K562 (cell line): ENCODE data around the gene OR8H2.

Experiments
- ARID2 ChIP-seq: fragments of 450-650 bp; IDR thresholded peaks from 2 replicates; pipeline ENCODE4 v1.6.1; 2017; ENCODE audit warnings: antibody characterized with exemption, mild to moderate bottlenecking
- CHD4 ChIP-seq: fragments of 200-600 bp; sonication (generic); IDR thresholded peaks from 3 replicates; pipeline ENCODE4 v1.6.1; 2012; ENCODE audit warnings: low read depth, mild to moderate bottlenecking, mixed read lengths, low read length, inconsistent platforms; ENCODE audit not compliant: insufficient read depth, insufficient replicate concordance, poor library complexity, severe bottlenecking
- JUNB ChIP-seq: fragments of 450-650 bp; formaldehyde crosslinking; conservative IDR thresholded peaks from 2 replicates; pipeline ENCODE4 v1.4.0; 2020; ENCODE audit warnings: mild to moderate bottlenecking
- MCM7 ChIP-seq, 2 experiments: fragments of 450-650 bp; IDR thresholded peaks; 2 replicates each; pipeline ENCODE4 v1.6.1; 2016 to 2018
- MTA3 ChIP-seq: fragments of 450-650 bp; formaldehyde crosslinking; IDR thresholded peaks from 2 replicates; pipeline ENCODE4 v1.6.1; 2017; ENCODE audit warnings: mild to moderate bottlenecking, borderline replicate concordance
- NRF1 ChIP-seq, 2 experiments: fragments of 450-650 bp; IDR thresholded peaks in 1 of 2; conservative IDR thresholded peaks in 1 of 2; 2 replicates each; pipeline ENCODE4 v1.6.1; 2014; ENCODE audit warnings: mild to moderate bottlenecking in 2 of 2
- POLR2AphosphoS5 ChIP-seq: IDR thresholded peaks from 2 replicates; pipeline ENCODE4 v1.6.1; 2011; ENCODE audit warnings: mild to moderate bottlenecking, low read depth, low read length, moderate library complexity; ENCODE audit not compliant: control insufficient read depth, insufficient read depth
- SP1 ChIP-seq: sonication (generic); formaldehyde crosslinking; IDR thresholded peaks from 2 replicates; pipeline ENCODE4 v1.8.1; 2022; ENCODE audit warnings: mild to moderate bottlenecking, missing genetic modification reagents
- TSHZ1 ChIP-seq: fragments of 250-450 bp; sonication (Bioruptor Pico); IDR thresholded peaks from 2 replicates; pipeline ENCODE4 v1.4.0; 2020; ENCODE audit warnings: mild to moderate bottlenecking, moderate library complexity

GRCh38 chr11:56103210-56103737, at the start of gene OR8H2:
- TF ChIP-seq NRF1 (conservative IDR thresholded peaks at IDR 0.05 in 1 of 2, IDR thresholded peaks at IDR 0.05 in 1 of 2) (no peak), TSHZ1 (no peak), MCM7 (IDR thresholded peaks at IDR 0.05) (no peak), ARID2 (no peak), MTA3 (no peak), POLR2AphosphoS5 (no peak), SP1 (no peak), JUNB (CRISPR knock-in tag) (no peak), CHD4 (no peak)
